Right hindlimb (tissue), 1 donor: ENCODE measurements around the gene LDLR.
"Not testable (repeated sequence)": the region's sequence is repeated elsewhere in the genome, so short reads cannot be mapped to it uniquely, and the experiment has no call there.

ENCODE experiments used
- DNase-seq: peaks from one replicate; pipeline ENCODE4 v3.0.0-alpha.2; 2018

Gene LDLR

GRCh38 chr19:11176466-11177193 is 87.4 kb downstream of the LDLR start:
- DNase-seq = no peak

DNA sequence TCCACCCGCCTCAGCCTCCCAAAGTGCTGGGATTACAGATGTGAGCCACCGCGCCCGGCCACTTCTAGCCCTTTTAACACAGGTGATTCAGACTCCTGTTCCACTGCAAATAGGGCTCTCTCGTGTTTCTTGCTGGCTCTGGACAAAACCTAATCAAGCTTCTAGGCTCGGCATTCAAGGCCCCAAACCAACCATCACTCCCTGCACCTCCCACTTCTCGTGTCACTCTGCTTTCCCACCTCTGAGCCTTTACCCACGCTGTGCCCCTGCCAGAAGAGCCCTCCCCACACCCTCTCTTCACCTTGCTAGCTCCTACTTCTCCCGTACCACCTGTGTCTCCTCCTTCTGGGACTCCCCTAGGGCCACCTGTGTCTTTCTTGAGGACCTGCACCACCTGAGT is 88.3 kb downstream of the LDLR start:
- no peak for DNase-seq

- DNase-seq = not testable (repeated sequence)
Measured at GRCh38 chr19:11179145-11179465, 89.8 kb downstream of the LDLR start.

DNA sequence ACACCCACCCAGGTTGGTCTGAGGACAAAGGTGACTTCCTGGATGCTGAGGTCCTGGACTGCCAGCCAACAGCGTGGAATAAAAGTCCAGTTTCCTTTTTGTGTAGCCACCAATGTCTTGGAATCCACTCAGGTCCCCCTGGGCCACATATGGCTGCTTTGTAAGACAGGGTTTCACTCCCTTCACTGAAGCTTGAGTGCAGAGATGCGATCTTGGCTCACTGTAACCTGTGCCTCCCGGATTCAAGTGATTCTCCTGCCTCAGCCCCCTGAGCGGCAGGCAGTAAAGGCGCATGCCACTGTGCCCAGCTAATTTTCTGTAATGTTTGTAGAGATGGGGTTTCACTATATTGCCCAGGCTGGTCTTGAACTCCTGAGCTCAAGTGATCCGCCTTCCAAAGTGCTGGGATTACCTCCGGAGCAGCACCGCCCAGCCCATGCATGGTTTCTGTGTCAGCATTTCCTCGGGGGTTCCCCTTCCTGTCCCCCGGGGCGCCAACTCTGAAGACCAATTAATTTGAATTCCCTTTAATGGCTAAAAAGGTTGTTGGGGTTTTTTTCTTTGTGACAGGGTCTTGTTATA is 90.5 kb downstream of the LDLR start:
- DNase-seq = no peak

DNA sequence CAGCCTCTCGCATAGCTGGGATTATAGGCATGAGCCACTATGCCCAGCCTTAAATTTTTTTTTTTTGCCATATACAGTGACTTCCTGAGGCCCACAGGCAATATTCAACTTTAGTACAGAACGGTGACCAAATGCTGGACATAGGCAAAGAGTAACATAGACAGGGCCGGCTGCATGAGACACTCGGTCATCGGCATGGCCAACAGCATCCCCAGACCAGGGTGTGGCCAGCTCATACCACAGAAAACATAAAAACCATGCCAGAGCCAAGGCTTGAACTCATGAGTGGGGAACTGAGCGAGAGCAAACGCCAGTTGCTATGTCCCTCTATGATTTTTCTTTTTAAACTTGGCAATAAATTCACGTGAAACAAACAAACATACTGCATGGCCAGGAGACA is 91.1 kb downstream of the LDLR start:
- DNase-seq = no peak

- DNase-seq = not testable (repeated sequence)
Measured at GRCh38 chr19:11180975-11181374, 91.7 kb downstream of the LDLR start.

DNA sequence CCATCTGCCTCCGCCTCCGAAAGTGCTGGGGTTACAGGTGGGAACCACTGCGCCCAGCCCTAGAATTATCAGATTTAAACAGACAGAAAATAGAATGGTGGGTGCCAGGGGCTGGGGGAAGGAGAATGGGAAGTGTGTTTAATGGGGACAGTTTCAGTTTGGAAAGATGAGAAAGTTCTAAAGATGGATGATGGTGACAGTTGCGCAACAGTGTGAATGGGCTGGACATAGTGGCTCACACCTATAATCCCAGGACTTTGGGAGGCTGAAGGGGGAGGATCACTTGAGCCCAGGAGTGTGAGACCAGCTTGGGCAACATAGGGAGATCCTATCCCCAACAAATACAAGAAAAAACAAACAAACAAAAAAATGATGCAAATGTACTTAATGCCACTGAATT is 92.2 kb downstream of the LDLR start:
- DNase-seq = no peak
